Ascending aorta (tissue), 2 donors: ENCODE results near the gene CFAP119. TPM values are rescaled to one million over a fixed set of nuclear protein-coding genes. Genes with fewer than 3 reads are reported as not detected.
"Not testable (repeated sequence)": the region's sequence is repeated elsewhere in the genome, so short reads cannot be mapped to it uniquely, and the experiment has no call there.

Experiments
- DNase-seq, 2 donors: peaks; one replicate each; pipeline ENCODE4 v3.0.0-alpha.2; 2019; ENCODE audit warnings: low spot score in 2 of 2
- H3K27ac ChIP-seq, 2 donors: fragments of 200-600 bp; sonication (generic); one replicate each; pipeline ENCODE4 v1.5.1; 2016 to 2017; ENCODE audit warnings: mild to moderate bottlenecking in 1 of 2
- H3K27me3 ChIP-seq: fragments of 200-600 bp; sonication (generic); one replicate; pipeline ENCODE4 v1.5.1; 2017
- H3K36me3 ChIP-seq, 2 donors: fragments of 200-600 bp; sonication (generic); one replicate each; pipeline ENCODE4 v1.5.1; 2016
- H3K4me1 ChIP-seq, 2 donors: fragments of 200-600 bp; sonication (generic); one replicate each; pipeline ENCODE4 v1.5.1; 2016 to 2017; ENCODE audit warnings: mild to moderate bottlenecking in 1 of 2
- H3K4me3 ChIP-seq, 2 donors: fragments of 200-600 bp; sonication (generic); one replicate each; pipeline ENCODE4 v1.5.1; 2016 to 2017; ENCODE audit warnings: mild to moderate bottlenecking in 1 of 2
- H3K9me3 ChIP-seq, 2 donors: fragments of 200-600 bp; sonication (generic); one replicate each; pipeline ENCODE4 v1.5.1; 2016
- intact Hi-C: fragments of 100-400 bp; cut with DNase I; formaldehyde crosslinking; loops from one replicate; pipeline ENCODE4 v1.15.1; 2023
- total RNA-seq: library from RNA; depleted of rRNA; stranded (reverse); fragments of >200 nt; gene quantifications from one replicate; pipeline ENCODE4 v1.1.0, GENCODE V29; 2016
- TF ChIP-seq, protein P1 (sequence below), 3 experiments: fragments of 200-600 bp in 2 of 3; fragments of 450-650 bp in 1 of 3; sonication (generic) in 2 of 3; IDR thresholded peaks; one replicate each; pipeline ENCODE4 v1.5.1; 2016 to 2019; ENCODE audit warnings: antibody characterized with exemption in 3 of 3, mild to moderate bottlenecking in 1 of 3, moderate library complexity in 1 of 3

Gene CFAP119
- total RNA-seq, result not detected

DNA sequence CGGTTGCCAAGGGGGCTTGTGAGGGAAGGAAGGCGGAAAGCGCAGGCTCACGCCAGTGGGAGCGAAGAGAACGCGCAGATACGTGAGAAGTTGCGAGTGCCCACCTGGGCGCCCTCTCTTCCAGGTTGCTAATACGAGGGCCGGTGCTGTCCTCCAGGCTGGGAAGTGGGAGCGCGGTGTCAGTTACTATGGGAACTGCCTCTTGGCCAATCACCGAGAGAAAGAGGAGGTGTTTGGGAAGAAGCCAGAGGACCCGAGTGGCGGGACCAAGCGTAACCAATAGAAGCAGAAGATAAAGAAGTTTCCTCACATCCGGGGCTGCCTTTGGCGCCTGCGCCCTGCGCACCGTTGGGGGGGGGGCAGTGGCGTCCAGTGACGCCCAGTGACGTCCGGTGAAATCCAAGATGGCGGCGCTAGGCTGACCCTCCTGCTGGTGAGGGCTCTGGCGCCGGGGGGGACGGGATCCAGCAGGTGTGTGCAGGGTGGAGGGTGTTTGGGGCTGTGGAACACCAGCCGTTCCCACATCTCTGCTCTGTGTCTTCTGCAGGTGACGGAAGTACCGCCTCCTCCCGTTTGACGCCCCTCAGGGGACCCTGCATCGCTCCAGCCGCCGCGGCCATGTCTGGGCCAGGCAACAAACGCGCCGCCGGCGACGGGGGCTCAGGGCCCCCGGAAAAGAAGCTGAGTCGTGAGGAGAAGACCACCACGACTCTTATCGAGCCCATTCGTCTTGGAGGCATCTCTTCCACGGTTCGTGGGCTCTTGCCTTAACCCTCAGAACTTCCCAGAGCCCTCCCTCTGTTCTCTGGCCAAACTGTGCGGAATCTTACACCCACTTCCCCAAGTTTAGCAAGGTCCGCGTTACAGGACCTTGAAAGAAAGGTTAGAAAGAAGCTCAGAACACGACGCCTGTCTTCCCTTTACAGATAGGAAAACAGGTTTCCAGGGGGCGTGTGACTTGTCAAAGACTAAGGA is at the start of gene CFAP119, which contains the start of gene RNF40:
CFAP119 (minus strand) TSS at position 135 of the 975 bp plus-strand sequence. CDS start 314 bp downstream, outside the sequence.
RNF40 (plus strand) TSS at position 395 of the 975 bp plus-strand sequence; CDS start at position 619, 224 bp downstream.
- Histone ChIP-seq H3K27me3 (no peaks in the 10 kb centered on the region), H3K27ac (peak within 1 kb of the TSS; percentile 89 to 96), H3K4me3 (peak within 1 kb of the TSS; percentile 85 to 88), H3K4me1 (peaks cover 16 to 20% of the 10 kb centered on the region in 2 donors), H3K9me3 (no peaks in the 10 kb centered on the region), H3K36me3 (peaks cover 35 to 38% of the 10 kb centered on the region in 2 donors)
- DNase-seq, result peak; percentile 95 to 98
- TF ChIP-seq, protein P1, sequence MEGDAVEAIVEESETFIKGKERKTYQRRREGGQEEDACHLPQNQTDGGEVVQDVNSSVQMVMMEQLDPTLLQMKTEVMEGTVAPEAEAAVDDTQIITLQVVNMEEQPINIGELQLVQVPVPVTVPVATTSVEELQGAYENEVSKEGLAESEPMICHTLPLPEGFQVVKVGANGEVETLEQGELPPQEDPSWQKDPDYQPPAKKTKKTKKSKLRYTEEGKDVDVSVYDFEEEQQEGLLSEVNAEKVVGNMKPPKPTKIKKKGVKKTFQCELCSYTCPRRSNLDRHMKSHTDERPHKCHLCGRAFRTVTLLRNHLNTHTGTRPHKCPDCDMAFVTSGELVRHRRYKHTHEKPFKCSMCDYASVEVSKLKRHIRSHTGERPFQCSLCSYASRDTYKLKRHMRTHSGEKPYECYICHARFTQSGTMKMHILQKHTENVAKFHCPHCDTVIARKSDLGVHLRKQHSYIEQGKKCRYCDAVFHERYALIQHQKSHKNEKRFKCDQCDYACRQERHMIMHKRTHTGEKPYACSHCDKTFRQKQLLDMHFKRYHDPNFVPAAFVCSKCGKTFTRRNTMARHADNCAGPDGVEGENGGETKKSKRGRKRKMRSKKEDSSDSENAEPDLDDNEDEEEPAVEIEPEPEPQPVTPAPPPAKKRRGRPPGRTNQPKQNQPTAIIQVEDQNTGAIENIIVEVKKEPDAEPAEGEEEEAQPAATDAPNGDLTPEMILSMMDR (IDR thresholded peaks at IDR 0.05), result no peak
- intact Hi-C loops, result loop anchor here (1.0 kb wide), 2 partner anchors 14 to 64 kb away; partner anchors contain the start of gene PHKG2

DNA sequence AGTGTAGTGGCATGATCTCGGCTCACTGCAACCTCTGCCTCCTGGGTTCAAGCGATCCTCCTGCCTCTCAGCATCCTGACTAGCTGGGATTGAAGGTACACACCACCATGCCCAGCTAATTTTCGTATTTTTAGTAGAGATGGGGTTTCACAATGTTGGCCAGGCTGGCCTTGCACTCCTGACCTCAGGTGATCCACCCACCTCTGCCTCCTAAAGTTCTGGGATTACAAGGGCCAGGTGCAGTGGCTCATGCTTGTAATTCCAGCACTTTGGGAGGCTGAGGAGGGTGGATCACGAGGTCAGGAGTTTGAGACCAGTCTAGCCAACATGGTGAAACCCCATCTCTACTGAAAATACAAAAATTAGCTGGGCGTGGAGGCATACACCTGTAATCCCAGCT is 47.8 kb upstream of the CFAP119 start:
- not testable (repeated sequence) for H3K9me3 ChIP-seq, H3K36me3 ChIP-seq, H3K4me3 ChIP-seq, H3K27ac ChIP-seq, H3K27me3 ChIP-seq, DNase-seq
- H3K4me1 ChIP-seq, result peaks cover 5 to 19% of the 10 kb centered on the region in 2 donors
- intact Hi-C loops, result loop anchor here (5.0 kb wide), 2 partner anchors 32 to 152 kb away; partner anchors contain the start of gene FBRS

DNA sequence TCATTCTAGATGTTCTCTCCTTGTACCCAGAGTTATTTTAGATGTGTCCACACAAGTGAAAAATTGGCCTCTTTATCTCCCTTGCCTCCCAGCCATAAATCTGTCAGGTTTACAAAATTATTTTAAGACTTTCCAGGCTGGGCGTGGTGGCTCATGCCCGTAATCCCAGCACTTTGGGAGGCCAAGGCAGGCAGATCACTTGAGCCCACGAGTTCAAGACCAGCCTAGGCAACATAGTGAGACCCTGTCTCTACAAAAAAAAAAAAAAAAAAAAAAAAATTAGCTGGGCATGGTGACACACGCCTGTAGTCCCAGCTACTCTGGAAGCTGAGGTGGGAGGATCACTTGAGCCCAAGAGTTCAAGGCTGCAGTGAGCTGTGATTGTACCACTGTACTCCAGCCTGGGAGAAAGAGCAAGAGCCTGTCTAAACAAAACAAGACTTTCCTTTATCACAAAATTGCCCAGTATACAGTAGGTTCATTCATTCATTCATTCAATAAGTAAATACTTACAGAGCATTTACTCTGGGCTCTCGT is 47.1 kb upstream of the CFAP119 start:
- H3K9me3 ChIP-seq, H3K4me3 ChIP-seq, intact Hi-C loops, H3K27me3 ChIP-seq, H3K27ac ChIP-seq, H3K36me3 ChIP-seq, DNase-seq: not testable (repeated sequence)
- peaks cover 5 to 18% of the 10 kb centered on the region in 2 donors for H3K4me1 ChIP-seq

DNA sequence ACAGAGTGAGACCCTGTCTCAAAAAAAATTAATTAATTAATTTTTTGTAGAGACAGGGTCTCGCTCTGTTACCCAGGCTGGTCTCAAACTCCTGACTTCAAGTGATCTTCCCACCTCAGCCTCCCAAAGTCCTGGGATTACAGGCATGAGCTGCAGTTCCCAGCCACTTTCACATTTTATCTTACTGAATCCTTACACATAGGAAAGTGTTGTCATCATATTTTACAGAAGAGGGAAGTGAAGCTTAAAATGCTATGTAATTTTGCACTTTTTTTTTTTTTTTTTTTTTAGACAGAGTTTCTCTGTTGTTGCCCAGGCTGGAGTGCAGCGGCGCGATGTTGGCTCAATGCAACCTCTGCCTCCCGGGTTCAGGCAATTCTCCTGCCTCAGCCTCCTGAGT is 46.3 kb upstream of the CFAP119 start:
- intact Hi-C loops, result no loop called here
- Histone ChIP-seq H3K27ac (no peak overlapping the region), H3K27me3 (no peaks in the 10 kb centered on the region), H3K36me3 (no peaks in the 10 kb centered on the region), H3K4me3 (no peak overlapping the region), H3K4me1 (peaks cover 0 to 12% of the 10 kb centered on the region in 2 donors), H3K9me3 (no peaks in the 10 kb centered on the region)
- DNase-seq, result no peak
- TF ChIP-seq, protein P1 (IDR thresholded peaks at IDR 0.05), result no peak

DNA sequence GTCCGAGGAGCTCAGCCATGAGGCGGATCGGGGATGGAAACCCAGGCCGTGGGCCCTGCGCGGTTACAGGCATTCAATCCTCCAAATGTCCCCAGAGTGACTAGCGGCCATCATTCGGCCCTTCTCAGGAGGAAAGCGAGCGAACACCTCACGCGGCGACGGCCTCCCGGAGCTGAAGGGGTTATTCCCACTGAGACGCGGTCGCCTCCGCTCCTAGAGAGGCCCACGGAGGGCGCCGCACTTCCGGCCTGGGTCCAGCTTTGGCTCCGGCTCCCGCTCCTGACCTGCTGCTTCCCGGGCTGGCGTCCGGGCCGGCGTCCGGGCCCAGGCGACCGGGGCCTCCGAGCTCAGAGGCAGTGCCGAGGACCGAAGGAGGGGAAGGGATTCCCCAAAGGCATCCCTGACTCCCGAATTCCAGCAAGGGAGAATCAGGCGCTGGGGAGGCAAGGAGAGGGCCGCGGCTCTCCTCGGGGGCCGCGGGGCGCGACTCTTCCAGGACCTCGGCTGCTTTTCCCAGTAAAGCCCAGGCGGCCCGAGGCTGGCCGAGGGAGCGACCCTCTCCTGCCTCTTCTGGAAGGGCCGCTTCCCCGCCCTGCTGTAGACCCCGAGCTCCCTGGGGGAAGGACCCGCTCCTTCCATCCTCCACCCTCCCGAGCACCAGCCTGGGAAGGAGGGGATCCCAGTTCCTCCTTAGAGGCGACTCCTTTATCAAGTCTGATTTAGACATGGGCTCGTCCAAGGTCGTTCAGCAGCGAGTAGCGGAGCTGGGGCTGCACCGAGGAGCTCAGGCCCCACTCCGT is 43.7 kb upstream of the CFAP119 start:
- TF ChIP-seq, protein P1 (IDR thresholded peaks at IDR 0.05), result peak in 1 of 3 experiments; percentile 5
- H3K36me3 ChIP-seq, result no peaks in the 10 kb centered on the region
- no peaks in the 10 kb centered on the region for H3K9me3 ChIP-seq
- peak overlapping the region; percentile 92 for H3K27ac ChIP-seq
- H3K4me1 ChIP-seq, result peaks cover 0 to 12% of the 10 kb centered on the region in 2 donors
- no peaks in the 10 kb centered on the region for H3K27me3 ChIP-seq
- DNase-seq, result peak; percentile 20 to 90
- intact Hi-C loops, result loop anchor here (1.0 to 2.0 kb wide), 3 partner anchors 9 to 69 kb away; partner anchors contain the start of gene ZNF629
- H3K4me3 ChIP-seq, result peak overlapping the region; percentile 81 to 82

DNA sequence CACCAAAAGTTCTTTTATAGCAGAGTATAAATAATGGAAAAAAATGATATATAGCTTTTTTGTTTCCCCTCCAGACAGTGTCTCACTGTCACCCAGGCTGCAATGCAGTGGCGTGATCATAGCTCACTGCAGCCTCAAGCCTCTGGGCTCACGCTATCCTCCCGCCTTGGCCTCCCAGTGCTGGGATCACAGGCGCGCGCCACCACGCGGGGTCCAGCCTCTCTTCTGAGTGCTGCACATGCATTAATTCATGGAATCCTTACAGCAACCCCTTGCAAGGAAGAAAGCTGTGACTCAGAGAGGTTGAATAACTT is 43.2 kb upstream of the CFAP119 start:
- peak overlapping the region; percentile 81 to 82 for H3K4me3 ChIP-seq
- TF ChIP-seq, protein P1 (IDR thresholded peaks at IDR 0.05), result no peak
- H3K27ac ChIP-seq, result peak overlapping the region; percentile 92
- intact Hi-C loops, result loop anchor here (1.0 kb wide), 2 partner anchors 9 to 18 kb away; partner anchors contain the start of gene ZNF629
- no peak for DNase-seq
- peaks cover 0 to 12% of the 10 kb centered on the region in 2 donors for H3K4me1 ChIP-seq
- no peaks in the 10 kb centered on the region for H3K9me3 ChIP-seq
- H3K27me3 ChIP-seq, result no peaks in the 10 kb centered on the region
- H3K36me3 ChIP-seq, result no peaks in the 10 kb centered on the region
